Tibial nerve (tissue), 3 donors: ENCODE measurements around the gene GADD45G.

Experiments used
- POLR2A ChIP-seq, 2 donors: fragments of 450-650 bp; IDR thresholded peaks; one replicate each; pipeline ENCODE4 v1.6.1; 2017; ENCODE audit warnings: antibody characterized with exemption in 2 of 2, mild to moderate bottlenecking in 2 of 2, moderate library complexity in 2 of 2
- TF ChIP-seq, protein P1 (sequence below), 5 experiments: fragments of 200-600 bp in 3 of 5; fragments of 450-650 bp in 2 of 5; sonication (generic) in 3 of 5; IDR thresholded peaks; one replicate each; pipeline ENCODE4 v1.5.1; 2016 to 2019; ENCODE audit warnings: antibody characterized with exemption in 5 of 5, mild to moderate bottlenecking in 3 of 5, moderate library complexity in 2 of 5

DNA sequence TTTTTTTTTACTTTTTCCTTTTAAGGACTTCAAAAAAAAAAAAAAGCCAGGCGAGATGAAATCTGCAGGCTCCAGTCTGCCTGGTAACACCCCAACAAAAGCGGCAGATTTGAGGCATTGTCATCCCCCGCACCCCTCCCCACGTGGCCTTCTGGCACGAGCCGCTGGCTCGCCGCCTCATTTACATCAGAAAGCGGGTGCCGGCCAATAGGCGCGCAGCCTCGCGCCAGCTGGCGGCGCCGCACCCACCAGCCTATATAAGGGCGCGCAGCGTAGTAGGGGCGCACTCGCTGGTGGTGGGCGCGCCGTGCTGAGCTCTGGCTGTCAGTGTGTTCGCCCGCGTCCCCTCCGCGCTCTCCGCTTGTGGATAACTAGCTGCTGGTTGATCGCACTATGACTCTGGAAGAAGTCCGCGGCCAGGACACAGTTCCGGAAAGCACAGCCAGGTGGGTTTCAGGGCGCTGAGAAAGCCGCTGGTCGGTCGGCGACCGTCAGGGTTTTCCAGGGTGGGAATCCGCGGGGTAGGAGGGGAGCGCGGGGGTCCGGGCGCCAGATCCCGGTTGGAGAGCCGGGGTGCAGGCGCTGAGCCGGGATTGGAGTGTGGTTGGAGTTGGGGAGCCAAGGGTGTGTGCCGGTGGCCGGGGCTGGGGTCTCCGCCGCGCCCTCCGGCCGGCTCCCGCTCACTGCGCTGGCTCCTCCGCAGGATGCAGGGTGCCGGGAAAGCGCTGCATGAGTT, at the start of gene GADD45G:
- TF ChIP-seq, protein P1, sequence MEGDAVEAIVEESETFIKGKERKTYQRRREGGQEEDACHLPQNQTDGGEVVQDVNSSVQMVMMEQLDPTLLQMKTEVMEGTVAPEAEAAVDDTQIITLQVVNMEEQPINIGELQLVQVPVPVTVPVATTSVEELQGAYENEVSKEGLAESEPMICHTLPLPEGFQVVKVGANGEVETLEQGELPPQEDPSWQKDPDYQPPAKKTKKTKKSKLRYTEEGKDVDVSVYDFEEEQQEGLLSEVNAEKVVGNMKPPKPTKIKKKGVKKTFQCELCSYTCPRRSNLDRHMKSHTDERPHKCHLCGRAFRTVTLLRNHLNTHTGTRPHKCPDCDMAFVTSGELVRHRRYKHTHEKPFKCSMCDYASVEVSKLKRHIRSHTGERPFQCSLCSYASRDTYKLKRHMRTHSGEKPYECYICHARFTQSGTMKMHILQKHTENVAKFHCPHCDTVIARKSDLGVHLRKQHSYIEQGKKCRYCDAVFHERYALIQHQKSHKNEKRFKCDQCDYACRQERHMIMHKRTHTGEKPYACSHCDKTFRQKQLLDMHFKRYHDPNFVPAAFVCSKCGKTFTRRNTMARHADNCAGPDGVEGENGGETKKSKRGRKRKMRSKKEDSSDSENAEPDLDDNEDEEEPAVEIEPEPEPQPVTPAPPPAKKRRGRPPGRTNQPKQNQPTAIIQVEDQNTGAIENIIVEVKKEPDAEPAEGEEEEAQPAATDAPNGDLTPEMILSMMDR (IDR thresholded peaks at IDR 0.05), result peak in 1 of 5 experiments; percentile 52
- TF ChIP-seq POLR2A (IDR thresholded peaks at IDR 0.05), result peak; percentile 85 to 92
